CD1c-positive myeloid dendritic cell (primary cell): ENCODE results near the gene KCNH2.
"Not testable (repeated sequence)": the region's sequence is repeated elsewhere in the genome, so short reads cannot be mapped to it uniquely, and the experiment has no call there.

Source experiments
- DNase-seq: peaks from one replicate; pipeline ENCODE4 v3.0.0-alpha.2; 2016; ENCODE audit errors: extremely low spot score

The KCNH2 gene

DNA sequence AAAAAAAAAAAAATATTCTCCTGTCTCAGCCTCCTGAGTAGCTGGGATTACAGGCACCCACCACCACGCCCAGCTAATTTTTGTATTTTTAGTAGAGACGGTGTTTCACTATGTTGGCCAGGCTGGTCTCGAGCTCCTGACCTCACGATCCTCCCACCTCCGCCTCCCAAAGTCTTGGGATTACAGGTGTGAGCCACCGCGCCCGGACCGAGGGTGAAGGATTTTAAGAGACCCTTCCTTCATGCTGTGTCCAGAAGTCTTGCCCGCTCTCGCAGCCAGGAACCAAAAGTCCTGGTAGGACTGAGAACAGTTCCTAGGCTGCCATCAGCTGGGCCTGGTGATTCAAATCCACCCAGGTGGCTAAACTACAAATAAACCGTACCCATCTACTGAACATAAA, 33.5 kb upstream of the KCNH2 start:
- DNase-seq, result not testable (repeated sequence)

DNA sequence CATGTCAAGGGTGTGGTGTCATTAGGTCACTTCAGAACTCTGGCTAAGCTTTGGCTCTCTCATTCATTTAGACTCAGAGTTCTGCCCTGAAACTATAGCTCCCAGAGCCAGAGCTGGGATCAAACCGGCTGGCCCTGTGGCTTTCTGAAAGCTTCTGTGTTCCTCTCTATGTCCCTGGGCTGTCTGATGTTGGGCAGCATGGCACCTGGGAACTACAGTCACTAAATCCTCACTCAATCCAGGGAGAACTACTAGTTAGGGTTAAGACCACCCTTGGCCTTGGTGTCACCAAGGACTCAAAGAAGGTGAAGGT, 32.9 kb upstream of the KCNH2 start:
- DNase-seq, result peak; percentile 49

DNA sequence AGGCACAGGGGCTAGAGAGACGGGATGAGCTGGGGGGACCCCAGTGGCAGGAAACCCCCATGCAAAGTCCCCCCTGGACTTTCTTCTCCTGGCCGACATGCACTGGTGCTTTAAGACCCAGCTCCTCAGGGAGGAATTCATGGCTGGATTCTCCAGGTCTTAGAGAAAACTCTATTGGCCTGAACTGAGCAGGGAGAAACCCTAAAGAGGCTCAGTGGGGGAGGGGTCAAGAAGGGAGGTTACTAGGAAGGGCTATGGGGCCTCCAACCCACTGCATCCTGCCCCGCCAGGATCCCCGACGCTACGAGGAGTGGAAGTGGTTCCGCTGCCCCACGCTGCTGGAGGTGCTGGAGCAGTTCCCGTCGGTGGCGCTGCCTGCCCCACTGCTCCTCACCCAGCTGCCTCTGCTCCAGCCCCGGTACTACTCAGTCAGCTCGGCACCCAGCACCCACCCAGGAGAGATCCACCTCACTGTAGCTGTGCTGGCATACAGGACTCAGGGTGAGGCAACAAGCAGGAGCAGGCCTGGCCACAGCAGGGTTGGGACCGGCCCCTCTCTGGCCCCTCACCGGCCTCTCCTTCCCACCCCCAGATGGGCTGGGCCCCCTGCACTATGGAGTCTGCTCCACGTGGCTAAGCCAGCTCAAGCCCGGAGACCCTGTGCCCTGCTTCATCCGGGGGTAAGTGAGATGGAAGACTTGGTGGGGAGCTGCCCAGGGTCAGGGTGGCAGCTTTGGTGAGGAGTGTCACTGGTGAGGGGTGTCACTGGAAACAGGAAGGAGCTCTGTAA, 32.4 kb upstream of the KCNH2 start:
- DNase-seq, result peak; percentile 69

DNA sequence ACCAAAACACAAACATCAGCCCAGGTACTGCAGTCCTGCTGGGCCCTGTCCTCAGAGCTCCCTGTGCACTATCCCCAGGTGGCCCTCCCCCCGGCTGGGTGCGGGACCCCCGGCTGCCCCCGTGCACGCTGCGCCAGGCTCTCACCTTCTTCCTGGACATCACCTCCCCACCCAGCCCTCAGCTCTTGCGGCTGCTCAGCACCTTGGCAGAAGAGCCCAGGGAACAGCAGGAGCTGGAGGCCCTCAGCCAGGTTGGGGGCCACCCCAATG, 31.9 kb upstream of the KCNH2 start:
- DNase-seq, result no peak

DNA sequence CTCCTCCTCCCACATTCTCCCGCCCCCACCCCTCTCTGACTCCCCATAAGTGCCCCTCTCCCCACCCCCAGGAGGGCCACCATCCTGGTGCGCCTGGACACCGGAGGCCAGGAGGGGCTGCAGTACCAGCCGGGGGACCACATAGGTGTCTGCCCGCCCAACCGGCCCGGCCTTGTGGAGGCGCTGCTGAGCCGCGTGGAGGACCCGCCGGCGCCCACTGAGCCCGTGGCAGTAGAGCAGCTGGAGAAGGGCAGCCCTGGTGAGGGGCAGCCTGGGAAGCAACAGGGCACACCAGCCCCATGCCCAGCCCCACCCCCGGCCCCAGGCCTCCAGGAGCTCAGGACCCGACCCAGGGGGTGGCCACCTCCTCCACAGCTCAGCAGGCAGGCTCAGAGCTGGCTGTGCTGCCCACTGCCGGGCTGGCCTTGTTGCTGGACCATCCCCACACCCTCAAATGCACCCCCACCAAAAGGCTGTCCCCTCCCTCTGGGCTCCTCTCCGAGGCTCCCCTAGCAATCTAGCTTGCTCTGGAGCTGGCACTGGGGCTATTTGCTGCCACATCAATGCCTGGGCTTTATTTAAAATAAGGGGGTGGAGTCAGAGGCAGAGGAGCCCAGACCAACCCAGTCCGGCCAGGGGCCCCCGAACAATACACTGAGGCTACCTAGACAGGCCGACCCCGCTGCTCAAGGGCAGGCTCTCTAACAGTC, 31.4 kb upstream of the KCNH2 start:
- no peak for DNase-seq

DNA sequence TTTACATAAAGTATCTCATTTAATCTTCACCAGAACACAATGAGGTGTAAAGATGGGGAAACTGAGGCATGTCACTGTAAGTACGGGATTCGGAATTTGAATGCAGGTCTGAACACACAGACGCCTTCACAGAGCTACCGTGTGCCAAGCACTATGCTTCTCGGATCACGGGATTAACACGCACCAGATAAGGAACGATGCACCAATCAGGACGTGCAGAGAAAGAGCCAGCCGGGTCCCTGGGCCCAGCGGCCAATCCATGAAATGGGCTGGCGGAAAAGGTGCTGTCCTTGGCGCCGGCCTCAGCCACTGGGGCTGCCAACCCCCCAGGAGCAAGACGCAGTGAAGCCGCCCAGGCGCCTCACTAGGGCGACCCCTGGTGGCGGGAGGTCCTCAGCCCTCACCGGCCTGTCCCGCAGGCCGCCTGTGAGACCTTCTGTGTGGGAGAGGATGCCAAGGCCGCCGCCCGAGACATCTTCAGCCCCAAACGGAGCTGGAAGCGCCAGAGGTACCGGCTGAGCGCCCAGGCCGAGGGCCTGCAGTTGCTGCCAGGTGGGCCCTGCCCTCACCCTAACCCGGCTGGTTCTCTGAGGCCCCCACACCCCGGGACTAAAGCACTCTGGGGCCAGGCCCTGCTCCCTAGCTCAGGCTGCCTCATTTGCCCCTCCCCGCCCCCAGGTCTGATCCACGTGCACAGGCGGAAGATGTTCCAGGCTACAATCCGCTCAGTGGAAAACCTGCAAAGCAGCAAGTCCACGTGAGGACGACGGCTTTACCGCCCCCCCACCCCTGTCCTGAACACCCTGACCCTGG, 30.6 kb upstream of the KCNH2 start:
- DNase-seq, result peak; percentile 71

DNA sequence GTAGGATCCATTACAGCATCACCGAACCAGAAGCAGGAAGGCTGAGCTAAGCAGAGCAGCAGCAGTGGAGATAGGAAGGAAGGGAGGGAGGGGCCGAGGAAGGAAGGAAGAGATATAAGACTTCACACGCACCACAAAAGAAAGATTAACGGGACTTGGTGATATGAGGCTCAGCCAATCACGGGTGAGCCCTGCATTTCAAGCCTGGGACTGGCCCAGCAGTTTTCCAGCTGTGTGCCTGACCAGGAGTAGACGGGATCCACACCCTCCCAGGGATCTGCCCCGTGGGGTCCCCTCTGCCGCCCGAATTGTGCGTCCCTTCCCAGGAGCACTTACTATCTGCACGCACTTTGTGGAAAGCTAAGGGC, 30.0 kb upstream of the KCNH2 start:
- no peak for DNase-seq

DNA sequence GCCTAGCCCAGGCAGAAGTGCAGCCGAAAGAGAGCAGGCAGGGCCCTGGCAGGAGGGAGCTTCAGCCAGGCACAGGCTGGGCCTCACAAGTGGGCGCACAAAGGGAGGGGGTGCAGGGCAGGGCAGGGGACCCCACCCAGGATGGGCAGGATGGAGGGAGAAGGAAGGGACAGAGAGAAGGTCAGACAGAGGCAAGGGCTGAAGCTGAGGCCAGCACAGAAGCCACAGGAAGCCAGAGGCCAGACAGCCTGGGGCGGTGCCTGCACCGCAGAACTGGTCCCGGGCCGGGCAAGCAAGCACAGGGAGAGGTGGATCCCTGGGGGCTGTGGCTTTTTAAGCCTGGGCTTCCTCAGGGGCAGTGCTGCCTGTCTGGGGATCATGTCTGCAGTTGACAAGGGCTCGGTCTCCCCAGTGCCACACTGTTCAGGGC, 29.4 kb upstream of the KCNH2 start:
- no peak for DNase-seq

DNA sequence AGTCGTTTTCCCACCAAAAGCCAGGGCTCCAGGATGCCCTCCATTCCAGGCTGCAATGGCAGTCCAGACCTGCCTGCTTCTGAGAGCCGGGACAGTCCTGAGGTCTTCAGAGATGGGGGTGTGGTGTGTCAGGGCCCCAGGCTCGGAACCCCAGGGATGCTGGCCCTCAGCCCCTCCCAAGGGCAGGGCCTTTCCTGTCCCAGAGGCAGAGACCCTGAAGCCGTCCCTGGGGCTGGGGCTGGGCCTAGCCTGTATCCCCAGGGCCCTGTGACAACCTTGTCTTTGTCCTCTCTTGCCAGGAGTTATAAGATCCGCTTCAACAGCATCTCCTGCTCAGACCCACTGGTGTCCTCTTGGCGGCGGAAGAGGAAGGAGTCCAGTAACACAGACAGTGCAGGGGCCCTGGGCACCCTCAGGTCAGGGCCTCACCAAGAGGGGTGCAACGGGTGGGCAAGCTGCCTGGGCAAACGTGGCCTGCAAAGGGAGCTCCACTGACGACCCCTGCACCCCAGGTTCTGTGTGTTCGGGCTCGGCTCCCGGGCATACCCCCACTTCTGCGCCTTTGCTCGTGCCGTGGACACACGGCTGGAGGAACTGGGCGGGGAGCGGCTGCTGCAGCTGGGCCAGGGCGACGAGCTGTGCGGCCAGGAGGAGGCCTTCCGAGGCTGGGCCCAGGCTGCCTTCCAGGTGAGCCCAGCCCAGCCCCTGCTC, 28.6 kb upstream of the KCNH2 start:
- no peak for DNase-seq

DNA sequence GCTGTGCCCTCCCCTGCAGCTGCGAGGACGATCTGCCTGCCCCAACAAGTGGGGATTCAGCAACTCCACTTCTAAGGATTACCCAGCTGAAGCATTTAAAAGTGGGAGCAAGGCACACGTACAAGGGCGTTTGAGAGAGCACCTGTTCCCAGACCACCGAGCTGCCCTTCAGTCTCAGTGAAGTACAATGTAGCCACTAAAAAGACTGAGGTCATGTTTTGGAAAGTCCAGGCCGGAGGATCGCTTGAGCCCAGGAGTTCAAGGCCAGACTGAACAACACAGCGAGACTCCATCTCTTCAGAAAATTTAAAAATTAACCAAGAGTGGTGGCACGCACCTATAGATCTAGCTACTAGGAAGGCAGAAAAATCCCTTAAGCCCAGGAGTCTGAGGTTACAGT, 27.4 kb upstream of the KCNH2 start:
- DNase-seq, result no peak

DNA sequence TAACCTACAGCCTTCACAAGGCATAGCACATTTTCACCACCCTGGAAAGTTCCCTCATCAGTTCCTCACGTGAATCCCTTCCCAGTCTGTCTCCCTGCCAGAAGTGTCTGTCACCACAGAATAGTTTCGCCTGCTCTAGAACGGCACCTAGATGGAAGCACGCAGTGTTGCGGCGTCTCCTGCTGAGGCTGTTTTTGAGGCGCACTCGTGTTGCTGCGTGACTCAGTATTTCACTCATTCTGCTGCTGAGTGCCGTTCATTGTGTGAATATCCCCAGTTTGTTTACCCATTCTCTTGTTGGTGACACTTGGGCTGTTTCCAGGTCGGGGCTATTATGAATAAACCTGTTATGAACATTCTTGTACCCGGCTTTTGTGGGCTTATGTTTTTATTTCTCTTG, 25.5 kb upstream of the KCNH2 start:
- no peak for DNase-seq

DNA sequence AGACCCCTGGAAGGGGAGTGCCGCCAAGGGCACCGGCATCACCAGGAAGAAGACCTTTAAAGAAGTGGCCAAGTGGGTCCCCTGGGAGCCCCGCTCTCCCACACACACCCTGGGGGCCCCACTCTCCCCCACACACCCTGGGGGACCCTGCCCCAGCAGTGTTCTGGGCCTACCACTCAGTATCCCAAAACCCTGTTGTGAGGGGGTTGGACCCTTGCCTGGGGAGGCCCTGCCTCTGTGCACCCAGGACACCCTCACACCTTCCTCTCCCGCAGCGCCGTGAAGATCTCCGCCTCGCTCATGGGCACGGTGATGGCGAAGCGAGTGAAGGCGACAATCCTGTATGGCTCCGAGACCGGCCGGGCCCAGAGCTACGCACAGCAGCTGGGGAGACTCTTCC, 23.4 kb upstream of the KCNH2 start:
- no peak for DNase-seq

DNA sequence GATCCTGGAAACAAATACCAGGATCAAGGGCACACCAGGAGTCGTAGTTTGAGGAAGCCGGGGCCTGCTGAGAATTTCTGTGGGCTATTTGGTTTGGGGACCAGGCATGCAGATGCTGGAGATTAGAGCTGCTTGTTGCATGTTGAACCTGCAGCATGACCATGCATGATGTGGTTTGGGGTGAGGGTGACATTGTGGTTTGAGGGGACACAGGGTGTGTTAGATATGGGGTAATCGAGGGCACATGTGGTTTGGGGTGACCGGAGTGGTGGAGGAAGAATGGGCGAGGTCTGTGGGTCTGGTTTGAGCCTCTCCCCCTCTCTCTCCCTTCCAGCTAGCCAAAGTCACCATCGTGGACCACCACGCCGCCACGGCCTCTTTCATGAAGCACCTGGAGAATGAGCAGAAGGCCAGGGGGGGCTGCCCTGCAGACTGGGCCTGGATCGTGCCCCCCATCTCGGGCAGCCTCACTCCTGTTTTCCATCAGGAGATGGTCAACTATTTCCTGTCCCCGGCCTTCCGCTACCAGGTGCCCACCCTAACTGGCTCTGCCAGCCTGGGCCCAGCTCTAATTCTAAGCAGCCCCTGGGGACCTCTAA, 22.9 kb upstream of the KCNH2 start:
- DNase-seq, result no peak

DNA sequence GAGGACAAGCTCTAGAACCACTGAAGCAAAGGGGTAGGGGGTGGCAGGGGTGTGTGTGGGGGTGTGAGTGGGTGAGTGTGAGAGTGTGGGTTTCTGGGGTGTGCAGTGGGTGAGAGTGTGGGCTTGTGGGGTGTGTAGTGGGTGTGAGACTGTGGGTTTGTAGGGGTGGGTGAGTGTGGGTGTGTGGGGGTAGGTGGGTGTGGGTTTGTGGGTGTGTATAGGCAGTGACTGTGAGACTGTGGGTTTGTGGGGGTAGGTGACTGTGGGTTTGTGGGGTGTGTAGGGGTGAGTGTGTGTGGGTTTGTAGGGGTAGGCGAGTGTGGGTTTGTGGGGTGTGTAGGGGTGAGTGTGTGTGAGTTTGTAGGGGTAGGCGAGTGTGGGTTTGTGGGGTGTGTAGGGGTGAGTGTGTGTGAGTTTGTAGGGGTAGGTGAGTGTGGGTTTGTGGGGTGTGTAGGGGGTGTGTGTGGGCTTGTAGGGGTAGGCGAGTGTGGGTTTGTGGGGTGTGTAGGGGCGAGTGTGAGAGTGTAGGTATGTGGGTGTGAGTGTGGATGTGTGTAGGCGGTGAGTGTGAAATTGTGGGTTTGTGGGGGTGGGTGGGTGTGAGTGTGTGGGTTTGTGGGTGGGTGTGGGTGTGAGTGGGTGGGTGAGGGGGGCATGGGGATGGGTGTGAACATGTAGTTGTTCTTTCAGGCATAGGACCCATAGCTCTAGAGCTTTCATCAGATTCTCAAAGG, 21.5 kb upstream of the KCNH2 start:
- DNase-seq, result no peak

DNA sequence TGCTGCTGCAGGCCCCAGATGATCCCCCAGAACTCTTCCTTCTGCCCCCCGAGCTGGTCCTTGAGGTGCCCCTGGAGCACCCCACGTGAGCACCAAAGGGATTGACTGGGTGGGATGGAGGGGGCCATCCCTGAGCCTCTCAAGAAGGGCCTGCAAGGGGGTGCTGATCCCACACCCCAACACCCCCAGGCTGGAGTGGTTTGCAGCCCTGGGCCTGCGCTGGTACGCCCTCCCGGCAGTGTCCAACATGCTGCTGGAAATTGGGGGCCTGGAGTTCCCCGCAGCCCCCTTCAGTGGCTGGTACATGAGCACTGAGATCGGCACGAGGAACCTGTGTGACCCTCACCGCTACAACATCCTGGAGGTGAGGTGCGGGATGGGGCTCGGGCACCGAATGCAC, 20.9 kb upstream of the KCNH2 start:
- DNase-seq, result no peak

DNA sequence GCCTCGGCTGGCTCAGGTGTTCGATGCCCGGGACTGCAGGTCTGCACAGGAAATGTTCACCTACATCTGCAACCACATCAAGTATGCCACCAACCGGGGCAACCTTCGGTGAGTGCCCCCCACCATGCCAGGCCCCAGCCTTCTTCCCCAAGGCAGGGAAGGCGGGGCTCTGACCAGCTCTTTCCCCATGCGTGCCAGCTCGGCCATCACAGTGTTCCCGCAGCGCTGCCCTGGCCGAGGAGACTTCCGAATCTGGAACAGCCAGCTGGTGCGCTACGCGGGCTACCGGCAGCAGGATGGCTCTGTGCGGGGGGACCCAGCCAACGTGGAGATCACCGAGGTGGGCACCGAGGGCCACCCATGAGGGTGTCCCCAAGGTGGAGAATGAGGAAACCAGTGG, 20.2 kb upstream of the KCNH2 start:
- no peak for DNase-seq

DNA sequence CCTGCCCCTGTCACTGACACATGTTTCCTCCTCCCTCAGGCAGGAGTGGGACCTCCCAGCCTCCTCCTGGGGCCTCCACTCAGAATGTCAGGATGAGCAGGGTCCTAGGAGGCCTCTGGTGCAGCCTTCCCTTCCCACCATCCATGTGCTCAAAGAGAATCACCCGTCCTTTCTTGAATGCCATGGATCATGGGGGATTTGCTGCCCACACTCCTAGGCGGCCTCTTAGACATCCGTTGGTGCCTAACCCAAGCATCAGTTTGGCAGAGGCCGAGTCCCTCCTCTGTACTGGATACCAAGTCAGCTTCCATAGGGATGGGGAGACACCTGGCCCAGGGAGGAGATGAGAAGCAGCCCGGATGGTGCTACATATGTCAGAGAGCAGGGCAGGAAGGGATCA, 19.7 kb upstream of the KCNH2 start:
- DNase-seq, result no peak

DNA sequence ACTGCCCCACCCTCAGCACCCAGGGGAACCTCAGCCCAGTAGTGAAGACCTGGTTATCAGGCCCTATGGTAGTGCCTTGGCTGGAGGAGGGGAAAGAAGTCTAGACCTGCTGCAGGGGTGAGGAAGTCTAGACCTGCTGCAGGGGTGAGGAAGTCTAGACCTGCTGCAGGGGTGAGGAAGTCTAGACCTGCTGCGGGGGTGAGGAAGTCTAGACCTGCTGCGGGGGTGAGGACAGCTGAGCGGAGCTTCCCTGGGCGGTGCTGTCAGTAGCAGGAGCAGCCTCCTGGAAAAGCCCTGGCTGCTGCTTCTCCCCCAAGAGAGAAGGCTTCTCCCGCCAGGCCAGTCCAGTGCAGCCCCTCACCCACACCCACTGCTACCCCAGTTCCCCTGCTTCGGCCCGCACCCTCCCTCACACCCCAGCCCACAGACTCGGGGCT, 19.0 kb upstream of the KCNH2 start:
- peak; percentile 41 for DNase-seq

DNA sequence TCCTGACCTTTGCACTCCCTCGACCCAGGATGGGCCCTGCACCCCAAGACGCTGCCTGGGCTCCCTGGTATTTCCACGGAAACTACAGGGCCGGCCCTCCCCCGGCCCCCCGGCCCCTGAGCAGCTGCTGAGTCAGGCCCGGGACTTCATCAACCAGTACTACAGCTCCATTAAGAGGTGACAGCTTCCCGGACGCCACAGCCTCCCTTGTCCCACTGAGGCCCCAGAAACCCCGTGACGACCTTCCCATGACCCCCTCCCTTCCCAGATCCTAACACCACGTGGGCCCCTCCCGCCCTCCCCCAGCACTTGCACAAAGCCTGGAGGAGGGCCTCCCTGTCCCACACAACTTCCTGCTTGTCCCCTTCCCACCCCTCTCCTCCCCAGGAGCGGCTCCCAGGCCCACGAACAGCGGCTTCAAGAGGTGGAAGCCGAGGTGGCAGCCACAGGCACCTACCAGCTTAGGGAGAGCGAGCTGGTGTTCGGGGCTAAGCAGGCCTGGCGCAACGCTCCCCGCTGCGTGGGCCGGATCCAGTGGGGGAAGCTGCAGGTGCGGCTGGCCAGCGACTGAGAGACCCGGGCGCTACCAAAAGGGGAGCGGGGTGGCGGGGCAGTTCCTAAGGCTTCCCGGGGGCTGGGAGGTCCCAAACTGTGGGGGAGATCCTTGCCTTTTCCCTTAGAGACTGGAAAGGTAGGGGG, 18.4 kb upstream of the KCNH2 start:
- peak; percentile 62 for DNase-seq

DNA sequence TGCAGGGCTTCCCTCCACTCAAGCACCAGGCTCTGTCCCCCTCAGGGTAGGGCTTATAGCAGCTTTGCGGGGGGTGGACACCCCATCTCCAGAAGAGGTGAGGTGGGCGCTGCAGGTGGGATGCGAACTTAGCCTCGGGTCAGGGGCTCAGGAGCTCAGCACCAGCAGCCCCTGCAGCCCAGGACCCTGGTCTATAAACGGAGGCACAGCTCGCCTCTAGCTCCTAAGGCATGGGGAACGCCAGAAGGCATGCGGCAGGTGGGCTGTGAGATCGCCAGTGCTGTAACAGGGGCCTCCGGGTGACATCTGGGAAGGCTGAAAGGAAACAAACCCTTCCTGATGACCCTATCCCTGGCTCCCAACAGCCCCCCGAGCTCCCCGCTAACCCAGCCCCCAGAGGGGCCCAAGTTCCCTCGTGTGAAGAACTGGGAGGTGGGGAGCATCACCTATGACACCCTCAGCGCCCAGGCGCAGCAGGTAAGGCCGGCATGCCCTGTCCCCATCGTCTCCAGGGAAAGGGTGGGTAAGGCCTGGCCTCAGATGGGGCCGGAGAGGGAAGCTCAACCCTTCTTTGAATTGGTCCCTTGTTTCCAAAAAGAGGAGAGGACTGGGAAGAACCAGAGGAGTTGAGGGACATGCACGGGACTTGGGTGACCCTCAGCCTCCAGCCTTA, 16.9 kb upstream of the KCNH2 start:
- DNase-seq, result no peak
